AG08396 (cell line): Measurements from ENCODE around the gene GLIPR1.
"Not testable (repeated sequence)": the region's sequence is repeated elsewhere in the genome, so short reads cannot be mapped to it uniquely, and the experiment has no call there.

Experiments used
- DNase-seq: peaks from one replicate; pipeline ENCODE4 v3.0.0; 2012; ENCODE audit warnings: low spot score, mixed read lengths

GLIPR1 gene

DNA sequence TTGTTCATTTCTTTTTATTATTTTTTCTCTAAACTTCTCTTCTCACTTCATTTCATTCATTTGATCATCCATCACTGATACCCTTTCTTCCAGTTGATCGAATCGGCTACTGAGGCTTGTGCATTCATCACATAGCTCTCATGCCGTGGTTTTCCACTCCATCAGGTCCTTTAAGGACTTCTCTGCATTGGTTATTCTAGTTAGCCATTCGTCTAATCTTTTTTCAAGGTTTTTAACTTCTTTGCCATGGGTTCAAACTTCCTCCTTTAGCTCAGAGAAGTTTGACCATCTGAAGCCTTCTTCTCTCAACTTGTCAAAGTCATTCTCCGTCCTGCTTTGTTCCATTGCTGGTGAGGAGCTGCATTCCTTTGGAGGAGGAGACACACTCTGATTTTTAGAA is 41.6 kb downstream of the GLIPR1 start:
- DNase-seq: not testable (repeated sequence)

DNA sequence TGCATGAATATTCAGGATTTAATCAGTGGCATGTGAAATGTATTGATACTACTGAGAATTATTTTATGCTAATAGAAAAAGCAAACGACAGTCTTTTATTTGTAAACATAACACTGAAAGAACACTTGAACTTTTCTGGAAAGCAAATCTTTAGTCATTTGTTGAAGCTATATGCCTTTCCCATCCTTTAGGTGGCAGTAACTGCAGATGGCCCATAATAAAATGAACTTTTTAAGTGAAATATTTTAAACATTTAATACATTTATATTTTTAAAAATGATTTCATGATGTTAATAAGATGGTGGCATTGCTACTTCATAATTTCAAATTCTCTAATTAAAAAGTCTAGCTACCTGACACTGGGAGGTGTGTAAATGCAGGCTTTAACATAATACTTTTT is 44.7 kb downstream of the GLIPR1 start:
- DNase-seq: no peak

GRCh38 chr12:75526655-75527511 is 46.3 kb downstream of the GLIPR1 start:
- peak; percentile 22 for DNase-seq

DNA sequence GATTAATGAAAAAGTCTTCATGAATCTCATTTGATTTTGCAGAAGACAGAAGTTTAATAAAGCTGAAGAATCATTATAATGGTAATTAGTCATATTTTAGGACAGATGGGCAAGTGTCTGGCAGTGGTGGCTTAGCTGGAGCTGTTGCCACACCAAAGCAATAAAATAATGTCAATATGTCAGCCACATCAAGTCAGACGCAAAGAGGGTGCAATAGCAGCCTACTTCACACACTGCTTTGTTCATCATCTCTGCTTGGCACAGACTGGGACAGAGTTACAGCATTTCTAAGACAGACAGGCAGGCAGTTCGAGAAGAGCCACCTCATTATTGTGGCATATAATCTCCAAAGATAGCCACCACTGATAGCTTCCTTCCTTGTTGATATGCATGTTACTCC is 47.7 kb downstream of the GLIPR1 start:
- no peak for DNase-seq

- DNase-seq: no peak
These were observed 48.1 kb downstream of the GLIPR1 start for GRCh38 chr12:75528692-75529091.

DNA sequence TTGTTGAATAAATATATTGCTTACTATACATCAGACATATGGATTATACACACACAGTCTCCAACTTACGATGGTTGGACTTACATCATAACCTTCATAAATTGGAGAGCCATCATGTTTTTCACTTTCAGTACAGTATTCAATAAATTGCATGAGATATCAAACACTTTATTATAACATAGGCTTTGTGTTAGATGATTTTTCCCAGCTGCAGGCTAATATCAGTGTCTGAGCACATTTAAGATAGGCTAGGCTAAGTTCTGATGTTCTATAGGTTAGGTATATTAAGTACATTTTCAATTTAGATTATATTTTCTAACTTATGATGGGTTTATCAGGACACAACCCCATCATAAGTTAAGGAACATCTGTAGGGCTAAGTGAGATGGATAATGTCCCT is 48.8 kb downstream of the GLIPR1 start:
- no peak for DNase-seq

GRCh38 chr12:75529826-75530225 is 49.3 kb downstream of the GLIPR1 start:
- no peak for DNase-seq

- no peak for DNase-seq
These were observed 52.7 kb downstream of the GLIPR1 start for GRCh38 chr12:75533239-75533638.

GRCh38 chr12:75539889-75540288 is 59.3 kb downstream of the GLIPR1 start:
- DNase-seq: no peak

- DNase-seq: no peak
These were observed 62.4 kb downstream of the GLIPR1 start for GRCh38 chr12:75542942-75543341.

DNA sequence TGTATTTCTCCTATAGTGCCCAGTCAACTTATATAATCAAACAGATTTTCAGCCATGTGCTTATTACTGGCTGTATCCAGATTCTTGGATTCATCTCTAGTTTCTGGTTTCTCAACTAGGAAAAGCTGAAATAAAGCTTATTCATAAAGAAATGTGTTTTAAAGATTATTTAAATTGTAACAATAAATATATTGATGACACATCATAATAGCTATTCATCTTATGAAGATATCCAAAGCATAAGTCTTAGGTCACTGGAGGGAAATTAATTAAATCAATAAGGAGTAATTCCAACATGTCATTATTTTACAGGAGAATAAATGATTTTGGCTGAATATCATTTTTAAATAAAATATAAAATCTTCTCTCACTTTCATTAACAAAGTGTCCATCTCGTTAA is 63.0 kb downstream of the GLIPR1 start:
- no peak for DNase-seq

DNA sequence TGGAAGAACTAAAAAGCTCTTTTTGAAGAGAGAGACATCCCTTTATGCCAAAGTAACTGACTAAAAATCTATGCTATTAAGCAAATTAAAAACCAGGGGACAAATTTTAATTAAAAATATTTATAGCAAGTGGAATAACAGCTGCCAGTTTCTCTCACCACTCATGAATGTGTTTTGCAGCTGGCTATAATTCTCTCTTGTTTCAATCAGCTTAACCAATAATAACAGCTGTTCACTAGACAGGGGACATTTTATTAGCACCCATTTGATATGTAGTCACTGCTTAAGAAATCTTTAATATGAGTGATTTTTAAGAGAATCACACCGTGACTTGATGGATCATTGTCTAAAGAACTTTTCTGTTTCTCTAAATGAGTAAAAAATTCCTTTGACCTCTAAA is 65.1 kb downstream of the GLIPR1 start:
- no peak for DNase-seq

- DNase-seq: no peak
These were observed 68.3 kb downstream of the GLIPR1 start for GRCh38 chr12:75548879-75549278.

GRCh38 chr12:75549989-75550388 is 69.4 kb downstream of the GLIPR1 start:
- no peak for DNase-seq

- DNase-seq: no peak
These were observed 70.1 kb downstream of the GLIPR1 start for GRCh38 chr12:75550401-75551240.

DNA sequence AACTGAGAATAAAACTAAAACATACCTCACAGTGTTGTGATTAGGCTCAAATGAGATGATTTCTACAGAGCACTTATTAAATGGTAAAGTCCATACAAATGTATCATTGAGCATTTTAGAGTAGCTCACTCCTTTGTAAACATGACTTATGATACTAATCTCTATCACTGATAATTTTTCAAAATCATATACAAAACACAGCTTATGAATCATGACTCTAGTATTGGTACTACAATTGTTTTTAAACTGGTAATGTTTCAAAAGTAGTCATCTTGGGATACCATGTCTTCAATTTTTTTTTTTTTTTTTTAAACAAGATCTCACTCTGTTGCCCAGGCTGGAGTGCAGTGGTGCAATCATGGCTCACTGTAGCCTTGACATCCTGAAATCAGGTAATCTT is 70.9 kb downstream of the GLIPR1 start:
- no peak for DNase-seq

DNA sequence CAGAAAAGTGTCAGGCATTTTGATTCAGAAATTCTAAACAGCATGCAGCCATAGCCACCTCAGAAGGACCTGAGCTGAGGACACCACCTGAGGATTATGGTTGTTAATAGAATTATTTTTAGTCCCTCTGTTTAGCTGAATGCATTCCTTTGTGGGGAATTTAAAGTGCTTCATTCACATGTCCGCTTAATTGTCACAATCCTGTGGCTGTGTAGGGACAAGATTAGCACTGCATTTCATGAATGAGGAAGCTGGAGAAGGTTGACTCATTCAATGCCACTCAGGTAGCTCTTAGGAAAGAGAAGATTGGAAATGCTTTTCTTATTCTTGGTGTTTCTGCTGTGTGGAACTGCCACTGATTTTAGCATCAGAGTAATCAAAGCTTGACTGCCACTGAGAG is 72.8 kb downstream of the GLIPR1 start:
- no peak for DNase-seq
